NOMO-1 treated with dmso at 0.1 percent for 144 hours (cell line): ENCODE measurements around the gene XK.

Experiments used
- DNase-seq: peaks from one replicate; lab custom pipeline; 2025; ENCODE audit not compliant: unreplicated experiment; lab: John Stamatoyannopoulos, UW

Gene XK

DNA sequence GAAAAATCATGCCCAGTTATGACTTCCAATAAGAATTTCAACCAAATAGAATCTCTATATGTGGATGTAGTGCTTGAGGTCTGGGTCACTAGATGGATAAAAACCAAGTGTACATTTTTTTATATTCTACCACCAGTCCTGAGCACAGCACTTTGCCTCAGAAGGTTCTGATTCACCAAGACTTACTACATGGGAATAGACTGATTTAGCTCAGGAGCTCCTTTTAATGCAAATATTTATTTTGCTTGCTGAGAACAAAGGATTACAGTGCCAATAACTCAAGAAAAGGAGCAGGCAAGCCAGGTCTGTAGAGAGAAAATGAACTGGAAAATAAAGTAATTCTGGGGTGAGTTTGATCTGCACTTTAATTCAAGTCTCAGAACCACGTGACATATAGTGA lies 6.4 kb upstream of the XK start:
- DNase-seq, result no peak

DNA sequence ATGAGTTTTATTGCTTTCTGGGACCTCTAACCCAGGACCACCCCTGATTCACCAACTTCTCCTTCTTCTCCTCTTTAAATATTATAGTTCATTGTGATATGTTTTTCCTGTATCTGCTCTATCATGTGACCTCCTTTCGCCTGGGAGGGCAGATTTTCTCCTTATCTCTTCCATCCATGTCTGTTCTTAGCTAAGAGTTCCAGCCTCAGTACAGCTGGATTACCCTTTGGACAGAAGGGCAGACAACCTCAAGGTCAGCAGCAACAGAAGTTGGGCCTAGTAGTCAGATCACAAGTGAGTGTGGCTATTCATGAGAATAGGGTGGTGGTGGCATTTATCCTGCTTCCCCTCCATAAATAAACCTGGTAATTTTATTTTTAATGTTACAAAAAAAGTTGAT lies 5.7 kb upstream of the XK start:
- DNase-seq, result no peak

DNA sequence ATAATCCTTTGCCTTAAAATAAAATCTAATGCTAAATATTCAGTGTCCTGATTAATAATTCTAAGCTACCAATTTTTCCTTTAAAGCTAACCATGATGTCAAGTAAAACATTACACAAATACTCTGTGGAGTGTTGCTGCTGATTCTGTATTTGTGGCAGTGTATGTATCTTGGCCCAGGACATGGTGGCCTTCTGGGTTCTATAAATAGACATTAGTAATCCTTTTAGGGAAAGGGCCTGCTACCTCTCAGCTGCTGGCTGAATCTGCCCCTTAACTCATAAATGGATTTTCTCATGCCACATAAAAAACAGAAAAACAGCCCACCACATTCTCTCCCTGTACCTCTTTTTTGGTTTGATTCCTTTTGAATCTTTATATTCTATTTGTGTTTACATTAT lies 1.2 kb upstream of the XK start:
- DNase-seq, result no peak

DNA sequence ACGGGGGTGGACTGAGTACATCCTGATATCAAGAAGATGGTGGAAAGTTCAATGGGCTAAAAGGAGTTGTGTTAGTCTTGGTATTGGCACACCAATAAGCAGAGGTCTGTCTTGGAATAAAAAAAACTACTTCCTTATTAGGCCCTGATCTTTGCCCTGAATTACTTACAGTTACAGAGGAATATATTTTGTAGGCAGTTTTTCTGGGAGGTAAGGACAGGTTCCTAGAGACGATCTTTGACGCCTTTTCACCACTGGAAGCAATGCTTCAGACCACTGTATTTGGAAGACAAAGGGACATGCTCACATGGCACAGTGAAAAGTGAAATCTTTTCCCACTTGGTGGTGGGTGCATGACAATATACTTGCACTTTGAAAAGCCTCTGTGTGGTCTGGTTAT lies 618 bp upstream of the XK start:
- DNase-seq, result no peak

DNA sequence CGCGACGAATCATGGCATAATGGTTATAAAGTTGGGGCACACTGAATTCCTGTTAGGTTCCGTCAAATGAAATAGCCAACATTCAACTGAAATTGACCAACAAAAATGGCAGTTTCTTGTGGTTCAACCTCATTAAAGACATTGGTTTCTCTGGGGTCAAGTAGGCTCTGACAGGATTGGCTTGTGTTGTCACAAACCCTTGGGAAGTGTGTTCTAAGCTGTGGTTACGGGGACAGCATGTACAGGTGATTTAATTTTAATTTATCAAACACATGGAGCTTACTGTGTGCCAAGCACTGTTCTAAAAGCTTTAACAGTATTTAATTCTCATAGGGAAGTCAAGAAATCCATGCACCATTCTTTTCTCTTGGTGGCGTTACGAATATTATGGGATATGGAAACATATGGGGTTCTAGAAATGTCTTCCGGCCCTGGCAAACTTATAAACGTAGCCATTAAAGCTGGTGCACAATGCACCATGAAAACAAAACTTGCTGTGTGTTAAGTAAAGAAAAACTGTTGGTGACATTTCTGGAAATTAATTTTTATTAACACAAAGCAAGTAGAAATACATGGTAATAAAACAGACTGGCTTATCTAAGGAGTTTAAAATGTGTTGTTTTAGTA lies 891 bp downstream of the XK start:
- DNase-seq, result no peak

DNA sequence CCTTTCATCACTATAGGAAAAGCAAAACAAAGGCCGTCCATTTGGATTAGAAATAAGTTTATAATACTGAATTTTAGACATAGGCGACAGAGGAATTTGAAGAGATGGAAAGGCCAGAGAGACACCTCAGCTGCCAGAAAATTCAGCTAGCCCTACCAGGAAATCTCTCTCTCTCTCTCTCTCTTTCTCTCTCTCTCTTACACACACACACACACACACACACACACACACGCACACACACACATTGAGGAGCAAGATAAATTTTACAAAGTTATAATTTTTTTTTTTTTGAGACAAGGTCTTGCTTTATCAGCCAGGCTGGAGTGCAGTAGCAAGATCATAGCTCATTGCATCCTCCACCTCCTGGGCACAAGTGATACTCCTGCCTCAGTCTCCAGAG lies 1.4 kb downstream of the XK start:
- no peak for DNase-seq

DNA sequence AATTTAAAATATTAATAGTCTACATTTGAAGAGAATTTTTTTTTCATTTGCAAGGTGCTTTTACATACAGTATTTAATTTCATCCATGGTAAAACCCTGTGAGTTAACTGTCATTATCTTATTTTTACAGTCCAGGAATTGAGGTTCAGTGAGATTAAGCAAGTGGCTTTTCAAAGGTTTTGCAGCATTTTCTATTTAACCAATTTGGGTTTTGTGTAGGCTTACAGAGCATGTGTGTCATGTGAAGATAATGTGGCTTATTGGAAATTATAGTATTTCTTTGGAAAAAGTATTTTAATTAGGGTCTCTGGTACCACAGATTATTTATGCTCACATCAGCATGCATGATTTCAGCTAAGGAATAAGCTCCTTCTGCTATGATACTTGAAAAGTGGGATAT lies 4.5 kb downstream of the XK start:
- DNase-seq, result no peak

DNA sequence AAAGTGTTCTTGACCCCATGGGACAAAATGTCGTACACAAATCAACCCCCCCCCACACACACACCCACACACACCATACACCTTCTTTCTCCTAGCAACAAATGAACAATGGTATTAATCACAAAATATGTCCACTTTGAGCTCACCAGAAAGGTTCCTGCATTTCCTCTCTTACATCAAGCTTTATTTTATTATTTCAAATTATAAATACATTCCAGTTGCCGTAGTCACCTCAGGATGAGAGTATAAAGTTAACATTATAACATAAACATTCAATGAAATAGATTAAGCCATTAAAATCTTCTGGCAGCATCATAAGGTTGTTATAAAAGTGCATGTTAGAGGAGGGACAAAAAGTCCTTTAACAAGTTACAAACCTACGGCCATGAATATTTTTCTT lies 7.3 kb downstream of the XK start:
- DNase-seq, result no peak

DNA sequence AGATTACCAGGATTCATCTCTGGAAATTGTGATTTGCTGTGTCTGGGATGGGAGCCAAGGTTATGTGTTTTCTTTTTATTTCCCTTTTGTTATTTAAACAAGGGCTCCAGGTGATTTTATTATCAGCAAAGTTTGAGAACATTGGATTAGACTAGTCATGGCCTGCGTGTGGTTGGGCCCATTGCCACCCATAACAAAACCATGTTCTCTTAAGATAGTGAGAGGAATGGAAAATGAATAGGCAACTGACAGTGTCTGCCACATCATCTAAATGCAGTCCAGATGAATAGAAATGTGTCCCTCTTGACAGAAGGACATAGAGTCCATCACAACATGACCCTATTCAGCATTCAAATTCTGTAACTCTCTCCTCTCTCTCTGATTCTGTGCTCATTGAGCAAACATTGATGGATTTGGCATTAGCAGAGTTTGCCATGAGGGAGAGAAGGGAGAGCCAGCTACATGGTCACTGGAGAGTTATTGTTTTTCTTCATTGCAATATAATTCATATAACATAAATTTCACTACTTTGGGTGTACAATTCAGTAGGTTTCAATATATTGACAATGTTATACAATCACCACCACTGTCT lies 11.7 kb downstream of the XK start:
- DNase-seq, result no peak

DNA sequence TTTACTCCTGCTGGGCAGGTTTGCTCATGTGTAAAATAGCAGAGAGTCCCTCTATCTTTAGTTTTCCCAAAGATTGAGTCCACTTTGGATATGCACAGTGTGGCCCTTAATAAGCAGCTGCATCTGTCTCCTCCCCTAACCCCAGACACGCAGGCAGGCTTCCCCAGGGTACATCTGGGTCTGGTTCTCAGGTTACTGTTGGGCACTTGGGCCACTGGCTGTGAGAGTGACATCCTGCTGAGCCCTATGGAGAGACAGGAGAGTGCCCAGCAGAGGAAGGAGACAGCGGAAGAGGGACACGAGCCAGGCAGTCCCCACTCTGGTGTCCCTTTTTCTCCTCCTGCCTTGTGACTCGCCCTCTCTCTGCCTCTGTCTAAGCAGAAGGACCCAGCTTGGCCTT lies 16.0 kb downstream of the XK start:
- DNase-seq, result no peak

DNA sequence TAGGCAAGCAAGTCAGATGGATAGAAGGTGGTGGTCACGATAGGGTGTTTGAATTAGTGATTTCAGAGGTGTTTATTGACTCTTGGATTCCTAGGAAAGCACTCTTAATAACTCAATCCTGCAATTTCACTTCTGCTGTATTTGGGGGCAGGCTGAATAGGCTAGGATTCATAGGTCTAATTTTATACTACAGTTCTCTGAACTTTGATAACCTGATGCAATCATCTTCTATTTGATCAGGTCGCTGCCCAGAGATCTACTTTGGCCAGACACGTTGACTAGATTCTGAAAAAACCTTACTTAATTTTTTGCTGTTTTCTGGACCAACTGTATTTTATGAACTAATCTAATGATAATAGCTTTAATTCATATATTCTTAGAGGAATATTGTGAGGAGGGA lies 26.4 kb downstream of the XK start:
- DNase-seq, result no peak

DNA sequence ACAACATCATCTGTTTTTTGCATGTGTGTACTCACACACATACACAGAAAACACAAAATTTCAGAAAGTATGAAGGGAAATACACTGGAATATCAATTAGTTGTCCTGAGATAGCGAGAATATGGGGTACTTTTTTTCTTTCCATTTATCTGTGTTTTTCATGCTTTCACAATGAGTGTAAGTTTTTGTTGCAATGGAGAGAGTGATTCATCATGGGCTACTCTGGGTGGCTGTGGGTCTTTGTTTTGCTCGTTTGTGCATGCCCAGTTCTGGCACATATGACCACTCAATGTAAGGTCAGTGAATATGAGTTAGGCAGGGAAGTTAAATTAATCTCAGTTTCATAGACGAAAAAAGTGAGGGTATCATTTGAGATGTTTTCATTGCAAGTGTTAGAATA lies 26.9 kb downstream of the XK start:
- DNase-seq, result no peak

DNA sequence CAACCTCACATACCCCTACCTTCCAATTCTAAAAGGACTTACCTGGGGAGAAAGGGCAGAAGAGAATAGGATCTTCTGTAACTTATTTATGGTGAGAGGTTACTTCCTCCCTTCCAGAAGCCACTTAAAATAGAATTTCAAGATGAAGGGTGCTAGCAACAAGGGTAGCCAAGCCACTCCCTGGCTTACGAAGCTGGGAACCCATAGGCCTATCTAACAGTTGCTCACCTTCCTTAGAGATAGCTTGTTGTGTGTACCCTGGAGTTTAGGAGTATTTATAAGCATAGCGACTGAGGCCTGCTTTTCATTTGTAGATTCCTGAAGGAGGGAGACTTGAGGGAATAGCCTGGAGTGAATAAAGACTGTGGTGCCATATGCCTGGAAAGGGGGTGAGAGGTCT lies 28.9 kb downstream of the XK start:
- no peak for DNase-seq

DNA sequence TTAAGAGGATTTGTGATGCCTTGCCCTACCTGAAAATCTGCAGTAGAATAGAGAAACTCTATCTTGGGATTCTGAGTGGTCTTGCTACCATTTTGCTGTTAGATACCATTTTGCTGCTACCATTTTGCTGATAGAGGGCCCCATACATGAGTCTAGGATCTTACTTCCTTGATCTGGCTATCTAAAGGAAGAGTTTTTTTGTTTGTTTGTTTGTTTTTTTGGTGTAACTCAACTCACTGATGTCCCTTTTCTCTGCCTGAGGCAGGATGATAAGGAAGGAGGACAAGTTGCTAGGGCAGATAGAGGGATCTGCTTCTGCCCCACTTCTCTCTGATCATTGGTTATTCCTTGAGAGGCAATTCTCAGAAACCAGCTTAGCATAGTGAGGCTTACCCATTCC lies 31.0 kb downstream of the XK start:
- DNase-seq, result no peak

DNA sequence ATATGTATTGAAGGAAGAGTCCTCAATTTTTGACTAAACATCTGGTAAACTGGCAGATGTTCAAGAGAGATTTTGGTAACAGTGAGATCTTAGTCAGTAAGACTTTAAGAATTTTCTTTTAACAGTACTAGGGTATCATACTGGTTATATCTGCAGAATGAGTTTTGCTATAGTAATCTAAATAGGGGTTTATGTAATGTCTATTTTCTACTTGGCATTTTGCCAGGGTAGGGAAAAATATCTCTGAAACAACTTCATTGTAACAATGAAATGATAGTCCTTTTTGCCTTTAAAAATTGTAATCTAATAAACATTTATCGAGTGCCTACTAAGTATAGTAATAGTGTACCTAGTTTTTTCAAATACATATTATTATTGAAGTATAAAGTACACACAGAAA lies 32.1 kb downstream of the XK start:
- no peak for DNase-seq

DNA sequence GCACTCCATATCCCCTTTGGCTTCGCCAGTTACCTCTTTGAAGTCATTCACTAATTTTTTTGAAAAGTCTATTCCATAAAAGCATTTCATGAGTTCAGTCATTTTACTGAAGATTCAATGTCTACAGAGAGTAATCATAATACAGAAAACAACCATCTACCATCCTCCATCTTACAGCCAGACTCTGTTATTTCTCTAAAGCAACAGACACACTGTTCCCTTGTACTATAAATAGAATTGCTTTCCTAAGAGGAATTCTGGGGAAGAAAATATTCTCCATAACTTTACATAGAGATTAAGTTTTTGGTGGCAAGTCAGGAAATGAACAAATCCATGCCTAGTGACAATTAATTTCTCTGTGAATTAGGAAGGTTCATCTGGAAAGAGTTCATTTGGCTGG lies 37.0 kb downstream of the XK start:
- no peak for DNase-seq

DNA sequence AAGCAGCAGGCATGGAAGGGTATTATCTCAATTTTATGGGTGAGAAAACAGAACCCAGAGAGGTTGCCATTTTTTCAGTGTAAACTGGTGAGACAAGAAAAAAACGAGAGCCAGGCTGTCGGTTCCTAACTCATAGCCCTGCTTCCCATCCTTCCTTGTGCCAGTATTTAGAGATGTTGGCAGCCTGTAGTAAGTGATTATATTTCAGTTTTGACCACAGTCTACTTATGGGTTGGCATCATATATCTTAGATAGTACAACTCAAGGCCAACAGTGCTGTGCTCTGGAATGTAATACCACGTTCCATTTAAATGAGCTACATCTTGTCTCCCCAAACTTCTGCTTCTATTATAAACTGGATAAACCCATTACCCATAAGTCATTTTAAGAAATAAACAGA lies 40.8 kb downstream of the XK start:
- DNase-seq, result no peak

DNA sequence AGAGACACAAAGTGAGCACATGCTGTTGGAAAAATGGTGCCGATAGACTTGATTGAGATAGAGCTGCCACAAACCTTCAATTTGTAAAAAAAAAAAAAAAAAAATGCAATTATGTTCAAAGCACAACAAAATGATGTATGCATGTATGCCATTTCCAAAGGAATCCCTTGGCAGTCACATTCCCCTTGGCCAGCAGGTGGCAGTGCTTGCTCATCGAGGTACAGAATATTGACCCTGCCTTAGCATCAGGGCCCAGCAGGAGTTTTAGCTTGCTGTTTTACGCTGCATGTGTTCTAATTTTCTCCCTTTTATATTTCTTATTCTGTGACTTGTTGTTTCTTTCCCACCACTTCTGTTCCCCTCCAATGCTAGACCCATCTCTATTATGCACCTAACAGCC lies 59.8 kb downstream of the XK start:
- peak; percentile 65 for DNase-seq

DNA sequence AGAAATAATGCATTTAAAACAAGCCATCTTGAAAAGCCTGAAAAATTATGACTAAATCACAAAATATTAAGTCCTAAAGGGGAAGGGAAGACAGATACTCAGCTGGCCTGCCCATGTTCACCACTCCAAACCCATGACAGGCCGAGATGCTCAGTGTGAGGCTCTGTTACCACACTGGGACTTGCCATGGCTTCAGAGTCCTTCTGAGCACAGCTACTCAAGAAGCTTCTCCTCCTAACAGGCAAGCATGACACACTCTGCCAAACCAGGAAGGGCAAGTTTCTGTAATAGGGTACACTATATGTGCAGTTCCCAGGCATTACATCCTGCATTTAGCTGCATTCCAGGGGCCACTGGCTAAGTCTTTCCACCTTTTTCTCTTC lies 60.2 kb downstream of the XK start:
- DNase-seq, result no peak

DNA sequence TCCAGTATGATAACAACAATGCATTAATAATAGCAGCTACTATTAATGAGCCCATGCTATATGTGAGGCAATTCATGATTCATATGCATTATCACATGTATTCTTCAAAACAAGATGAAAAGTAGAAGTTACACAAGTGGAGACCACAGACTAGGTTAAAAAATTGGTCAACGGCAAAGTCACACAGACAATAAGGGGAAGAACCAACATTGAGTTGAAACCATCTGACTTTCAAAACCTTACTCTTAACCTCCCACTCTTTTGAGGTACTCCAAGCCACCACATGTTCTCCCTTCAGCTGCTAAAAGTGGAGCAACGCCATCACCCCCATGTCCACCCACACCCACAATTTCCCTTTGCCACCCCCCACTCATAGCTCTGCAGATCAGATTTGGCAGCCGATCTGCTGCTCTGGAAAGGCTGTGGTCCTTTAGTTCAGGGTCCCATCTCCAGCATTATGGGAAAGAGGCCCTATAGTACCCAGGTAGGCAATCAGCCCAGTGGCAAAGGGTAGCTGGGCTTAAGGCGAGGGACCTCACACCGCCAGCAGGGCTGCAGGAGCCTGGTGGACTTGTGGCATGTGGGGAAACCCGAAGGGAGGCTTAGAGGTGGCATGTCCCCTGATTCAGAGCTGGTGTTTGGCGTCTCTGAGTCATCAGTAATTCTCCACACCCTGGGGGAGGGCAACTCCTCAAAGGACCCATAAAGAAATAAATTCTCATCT lies 60.8 kb downstream of the XK start:
- peak; percentile 89 for DNase-seq

DNA sequence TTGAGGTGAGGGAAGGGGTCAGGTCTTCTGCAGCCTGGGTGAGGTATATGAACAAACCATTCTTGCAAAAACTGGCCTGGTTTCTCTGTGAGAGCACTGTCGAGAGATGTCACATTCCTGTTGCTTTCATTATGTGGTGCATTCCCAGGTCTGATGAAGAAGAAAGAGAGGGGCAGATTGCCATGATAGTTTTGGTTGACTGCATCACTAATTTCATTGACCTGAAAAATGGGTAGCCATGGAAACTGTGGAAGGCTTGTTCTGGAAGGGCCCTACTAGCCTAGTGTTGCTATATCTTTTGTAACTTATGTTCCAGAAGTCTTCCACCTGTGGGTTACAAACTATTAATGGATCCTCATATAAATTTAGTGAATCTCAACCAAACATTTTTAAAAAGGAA lies 61.4 kb downstream of the XK start:
- DNase-seq, result no peak

DNA sequence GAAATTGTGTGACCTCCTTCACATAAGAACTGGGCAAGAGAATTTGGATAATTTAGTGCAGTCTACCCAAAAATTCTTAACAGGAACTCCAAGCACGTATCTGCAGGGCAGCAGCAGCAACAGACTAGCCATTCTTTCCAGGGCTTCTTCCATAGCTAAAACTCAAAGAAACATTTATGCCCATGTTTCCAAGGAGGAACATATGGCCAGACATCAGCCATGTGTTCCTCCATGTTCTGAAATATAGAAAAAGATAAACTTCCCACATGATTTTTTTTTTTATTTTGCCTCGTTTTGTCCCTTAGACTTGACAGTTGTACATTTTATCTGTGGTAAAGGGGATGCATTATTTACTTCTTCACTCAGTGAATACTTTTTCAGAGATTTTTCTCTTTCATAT lies 66.7 kb downstream of the XK start:
- no peak for DNase-seq

DNA sequence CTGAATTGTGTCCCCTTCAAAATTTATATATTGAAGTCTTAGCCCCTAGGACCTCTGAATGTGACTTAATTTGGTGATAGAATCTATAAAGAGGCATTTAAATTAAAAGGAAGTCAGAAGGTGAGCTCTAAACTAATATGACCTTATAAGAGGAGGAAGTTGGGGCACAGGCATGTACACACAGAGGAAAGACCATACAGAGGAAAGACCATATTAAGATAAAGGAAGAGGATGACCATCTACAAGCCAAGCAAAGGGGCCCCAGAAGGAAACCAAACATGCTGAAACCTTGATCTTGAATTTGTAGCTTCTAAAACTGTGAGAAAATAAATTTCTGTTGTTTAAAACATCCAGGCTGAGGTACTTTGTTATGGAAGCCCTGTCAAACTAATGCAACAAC lies 67.3 kb downstream of the XK start:
- DNase-seq, result peak; percentile 76
